WERI-Rb-1 (cell line): ENCODE results near the gene FAM151A.

ENCODE experiments used
- DNase-seq: peaks from one replicate; pipeline ENCODE4 v3.0.0-alpha.2; 2020
- H3K27ac ChIP-seq: fragments of 250-450 bp; sonication (Bioruptor Pico); 2 replicates; pipeline ENCODE4 v1.5.1; 2020; ENCODE audit warnings: mild to moderate bottlenecking, moderate library complexity
- H3K27me3 ChIP-seq: fragments of 250-450 bp; sonication (Bioruptor Pico); 2 replicates; pipeline ENCODE4 v1.5.1; 2021; ENCODE audit warnings: mild to moderate bottlenecking, low read depth, moderate library complexity; ENCODE audit not compliant: insufficient read depth, severe bottlenecking
- H3K36me3 ChIP-seq: fragments of 250-450 bp; sonication (Bioruptor Pico); 2 replicates; pipeline ENCODE4 v1.5.1; 2020; ENCODE audit warnings: mild to moderate bottlenecking, moderate library complexity
- H3K4me3 ChIP-seq: 2 replicates; pipeline ENCODE4 v1.5.1; 2011; ENCODE audit warnings: low read depth, mild to moderate bottlenecking, control low read depth, low read length
- H3K9me3 ChIP-seq: fragments of 250-450 bp; sonication (Bioruptor Pico); 2 replicates; pipeline ENCODE4 v1.5.1; 2021; ENCODE audit warnings: mild to moderate bottlenecking, moderate library complexity; ENCODE audit not compliant: severe bottlenecking
- CTCF ChIP-seq: IDR thresholded peaks from 2 replicates; pipeline ENCODE4 v1.5.1; 2011; ENCODE audit warnings: low read depth, mild to moderate bottlenecking, control low read depth, inconsistent platforms, low read length

FAM151A gene

GRCh38 chr1:54603241-54603640 is 20.1 kb downstream of the FAM151A start:
- no peak for TF ChIP-seq CTCF
- Histone ChIP-seq H3K4me3 (no peak overlapping the region), H3K9me3 (no peaks in the 10 kb centered on the region), H3K27me3 (no peaks in the 10 kb centered on the region), H3K36me3 (peaks cover 1% of the 10 kb centered on the region; the same call in 1 of the 2 replicates), H3K27ac (no peak overlapping the region)
- no peak for DNase-seq

GRCh38 chr1:54602554-54602953 is 20.8 kb downstream of the FAM151A start:
- no peaks in the 10 kb centered on the region for H3K27me3 ChIP-seq
- no peak for DNase-seq
- H3K4me3 ChIP-seq: no peak overlapping the region
- no peak for TF ChIP-seq CTCF
- H3K27ac ChIP-seq: no peak overlapping the region
- H3K36me3 ChIP-seq: peaks cover 8% of the 10 kb centered on the region
- H3K9me3 ChIP-seq: no peaks in the 10 kb centered on the region

GRCh38 chr1:54601730-54602129 is 21.6 kb downstream of the FAM151A start:
- no peak for TF ChIP-seq CTCF
- no peak for DNase-seq
- H3K27ac ChIP-seq: no peak overlapping the region
- H3K36me3 ChIP-seq: peaks cover 12% of the 10 kb centered on the region
- H3K4me3 ChIP-seq: no peak overlapping the region
- H3K27me3 ChIP-seq: no peaks in the 10 kb centered on the region
- H3K9me3 ChIP-seq: no peaks in the 10 kb centered on the region

- no peak for TF ChIP-seq CTCF
- H3K27ac ChIP-seq: no peak overlapping the region
- no peaks in the 10 kb centered on the region for H3K9me3 ChIP-seq
- no peak for DNase-seq
- no peak overlapping the region for H3K4me3 ChIP-seq
- peaks cover 15% of the 10 kb centered on the region for H3K36me3 ChIP-seq
- no peaks in the 10 kb centered on the region for H3K27me3 ChIP-seq
Observed at GRCh38 chr1:54600947-54601721, 22.2 kb downstream of the FAM151A start.

- H3K36me3 ChIP-seq: peaks cover 22% of the 10 kb centered on the region
- no peak overlapping the region for H3K4me3 ChIP-seq
- no peak for DNase-seq
- no peaks in the 10 kb centered on the region for H3K27me3 ChIP-seq
- no peaks in the 10 kb centered on the region for H3K9me3 ChIP-seq
- no peak for TF ChIP-seq CTCF
- H3K27ac ChIP-seq: no peak overlapping the region
Observed at GRCh38 chr1:54599211-54599823, 24.0 kb downstream of the FAM151A start.
